ENCODE results near the gene ACSL5. TPM values are rescaled to one million over a fixed set of nuclear protein-coding genes. Genes with fewer than 3 reads are reported as not detected.

The ACSL5 gene
- polyA plus RNA-seq, 1 donor (not counting 4 experiments of a cell fraction or from before 2014, with no cell fraction given) = 0.04 TPM

- Histone ChIP-seq H3K36me3 (ENCODE audit: control insufficient read depth in 2 of 2, extremely low read depth in 1 of 2, insufficient read depth in 2 of 2, low read length in 2 of 2) (no peaks in the 10 kb centered on the region), H3K27me3 (ENCODE audit: control insufficient read depth, extremely low read depth, insufficient read depth, low read length) (no peaks in the 10 kb centered on the region), H3K4me3 (ENCODE audit: control insufficient read depth in 2 of 3, extremely low read depth in 1 of 3, insufficient read depth in 2 of 3, low read depth in 1 of 3, low read length in 3 of 3) (no peak overlapping the region), H3K27ac (ENCODE audit: control insufficient read depth, insufficient read depth, low read length) (no peak overlapping the region), H3K4me2 (ENCODE audit: control insufficient read depth, extremely low read depth, insufficient read depth, low read depth, low read length) (no peak overlapping the region), H3K9me1 (ENCODE audit: control insufficient read depth, extremely low read depth, insufficient read depth, low read length) (no peaks in the 10 kb centered on the region), H3K9me3 (ENCODE audit: control insufficient read depth, low read depth, low read length) (no peaks in the 10 kb centered on the region), H3K9ac (ENCODE audit: control insufficient read depth, extremely low read depth, insufficient read depth, low read length) (no peak overlapping the region), H4K20me1 (ENCODE audit: control insufficient read depth, extremely low read depth, insufficient read depth, low read length) (no peaks in the 10 kb centered on the region), H2AFZ (ENCODE audit: control insufficient read depth, low read length) (no peak overlapping the region), H3K79me2 (ENCODE audit: control insufficient read depth, insufficient read depth, low read length) (no peaks in the 10 kb centered on the region), H3K4me1 (ENCODE audit: control insufficient read depth, extremely low read depth, insufficient read depth, low read length) (no peaks in the 10 kb centered on the region)
- TF ChIP-seq EZH2 (IDR thresholded peaks at IDR 0.05; ENCODE audit: low read length) (no peak), CTCF (optimal IDR thresholded peaks at IDR 0.05 in 1 of 3, IDR thresholded peaks at IDR 0.05 in 1 of 3, conservative IDR thresholded peaks at IDR 0.05 in 1 of 3; ENCODE audit: extremely low read depth in 1 of 3, insufficient read depth in 2 of 3, low read length in 3 of 3) (no peak)
- DNase-seq (ENCODE audit: low read depth, low spot score) = no peak
- FAIRE-seq = no peak
- dilution Hi-C loops (cut with MboI; ENCODE audit: extremely low pct_ligation_motif_present, low sequenced_read_pairs) = no loop called here
Observed at GRCh38 chr10:112394475-112394875, 20.6 kb downstream of the ACSL5 start.

DNA sequence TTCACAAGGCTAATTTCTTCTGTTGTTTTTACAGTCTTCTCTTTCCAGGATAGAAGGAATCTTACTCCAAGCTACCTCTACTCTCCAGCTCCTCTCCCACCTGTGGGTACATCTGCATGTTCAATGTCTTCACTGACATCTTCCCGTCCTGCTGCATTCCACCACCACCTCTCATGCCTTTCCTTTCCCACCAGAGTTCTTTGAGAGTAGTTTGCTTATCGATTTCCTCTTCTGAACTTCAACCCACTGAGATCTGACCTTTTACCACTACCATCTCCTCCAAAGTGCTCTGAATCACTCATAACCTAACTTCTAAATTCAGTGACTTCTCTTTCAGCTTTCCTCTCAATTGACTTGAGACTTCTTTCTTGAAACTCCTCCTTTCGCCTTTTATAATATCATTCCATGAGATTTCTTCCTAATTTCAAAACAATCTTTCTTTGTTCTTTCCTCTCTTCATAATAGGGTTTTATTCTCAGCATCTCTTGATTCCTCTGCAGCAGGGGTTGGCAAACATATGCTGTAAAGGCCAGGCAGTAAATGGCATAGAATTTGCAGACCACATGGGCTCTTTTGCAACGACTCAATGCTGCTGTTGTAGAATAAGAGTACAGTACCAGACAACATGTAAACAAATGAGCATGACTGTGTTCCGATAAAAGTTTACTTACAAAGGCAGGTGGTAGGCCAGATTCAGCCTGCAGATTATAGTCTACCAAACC, 22.1 kb downstream of the ACSL5 start:
- Histone ChIP-seq H3K27ac (ENCODE audit: control insufficient read depth, insufficient read depth, low read length) (no peak overlapping the region), H3K36me3 (ENCODE audit: control insufficient read depth in 2 of 2, extremely low read depth in 1 of 2, insufficient read depth in 2 of 2, low read length in 2 of 2) (no peaks in the 10 kb centered on the region), H3K4me3 (ENCODE audit: control insufficient read depth in 2 of 3, extremely low read depth in 1 of 3, insufficient read depth in 2 of 3, low read depth in 1 of 3, low read length in 3 of 3) (no peak overlapping the region), H4K20me1 (ENCODE audit: control insufficient read depth, extremely low read depth, insufficient read depth, low read length) (no peaks in the 10 kb centered on the region), H3K9ac (ENCODE audit: control insufficient read depth, extremely low read depth, insufficient read depth, low read length) (no peak overlapping the region), H3K9me3 (ENCODE audit: control insufficient read depth, low read depth, low read length) (no peaks in the 10 kb centered on the region), H3K79me2 (ENCODE audit: control insufficient read depth, insufficient read depth, low read length) (no peaks in the 10 kb centered on the region), H2AFZ (ENCODE audit: control insufficient read depth, low read length) (no peak overlapping the region), H3K4me1 (ENCODE audit: control insufficient read depth, extremely low read depth, insufficient read depth, low read length) (no peaks in the 10 kb centered on the region), H3K4me2 (ENCODE audit: control insufficient read depth, extremely low read depth, insufficient read depth, low read depth, low read length) (no peak overlapping the region), H3K9me1 (ENCODE audit: control insufficient read depth, extremely low read depth, insufficient read depth, low read length) (no peaks in the 10 kb centered on the region), H3K27me3 (ENCODE audit: control insufficient read depth, extremely low read depth, insufficient read depth, low read length) (no peaks in the 10 kb centered on the region)
- TF ChIP-seq CTCF (optimal IDR thresholded peaks at IDR 0.05 in 1 of 3, IDR thresholded peaks at IDR 0.05 in 1 of 3, conservative IDR thresholded peaks at IDR 0.05 in 1 of 3; ENCODE audit: extremely low read depth in 1 of 3, insufficient read depth in 2 of 3, low read length in 3 of 3) (no peak), EZH2 (IDR thresholded peaks at IDR 0.05; ENCODE audit: low read length) (no peak)
- dilution Hi-C loops (cut with MboI; ENCODE audit: extremely low pct_ligation_motif_present, low sequenced_read_pairs) = no loop called here
- no peak for FAIRE-seq
- no peak for DNase-seq (ENCODE audit: low read depth, low spot score)

Data from keratinocyte (primary cell).